Lung (tissue), 12 donors: Measurements from ENCODE around the gene ALDH4A1. TPM values are rescaled to one million over a fixed set of nuclear protein-coding genes. Genes with fewer than 3 reads are reported as not detected.

Experiments
- ATAC-seq: fragments of 200-7000 bp; cut with Tn5 transposase; one replicate; pipeline ENCODE4 v1.9.1; 2020; ENCODE audit warnings: moderate number of reproducible peaks; ENCODE audit not compliant: insufficient read depth, low FRiP score
- DNase-seq, 3 donors: peaks; one replicate each; pipeline ENCODE4 v3.0.0-alpha.2; 2013 to 2017
- H3K27ac ChIP-seq, 2 donors: one replicate each; pipeline ENCODE4 v1.5.1; 2013; ENCODE audit warnings: mild to moderate bottlenecking in 2 of 2, moderate library complexity in 2 of 2, control low read depth in 1 of 2, inconsistent platforms in 1 of 2, low read depth in 1 of 2, low read length in 1 of 2
- H3K27me3 ChIP-seq, 3 donors: one replicate each; pipeline ENCODE4 v1.5.1; 2013; ENCODE audit warnings: low read length in 2 of 3; ENCODE audit not compliant: control insufficient read depth in 3 of 3, insufficient read depth in 3 of 3
- H3K36me3 ChIP-seq, 4 donors: one replicate each; pipeline ENCODE4 v1.5.1; 2013; ENCODE audit warnings: low read length in 4 of 4, mild to moderate bottlenecking in 1 of 4, moderate library complexity in 1 of 4; ENCODE audit not compliant: control insufficient read depth in 4 of 4, insufficient read depth in 4 of 4
- H3K4me1 ChIP-seq, 5 donors: one replicate each; pipeline ENCODE4 v1.5.1; 2013; ENCODE audit warnings: low read length in 5 of 5, mild to moderate bottlenecking in 2 of 5, moderate library complexity in 1 of 5; ENCODE audit not compliant: control insufficient read depth in 5 of 5, insufficient read depth in 5 of 5
- H3K4me3 ChIP-seq: one replicate; pipeline ENCODE4 v1.5.1; 2013; ENCODE audit warnings: mild to moderate bottlenecking, control low read depth, moderate library complexity
- H3K9ac ChIP-seq, 2 donors: one replicate each; pipeline ENCODE4 v1.5.1; 2013; ENCODE audit warnings: low read length in 2 of 2, control low read depth in 1 of 2; ENCODE audit not compliant: insufficient read depth in 1 of 2
- H3K9me3 ChIP-seq, 4 donors: one replicate each; pipeline ENCODE4 v1.5.1; 2013; ENCODE audit warnings: low read length in 3 of 4, mild to moderate bottlenecking in 1 of 4, moderate library complexity in 1 of 4; ENCODE audit not compliant: control insufficient read depth in 4 of 4, insufficient read depth in 3 of 4
- CTCF ChIP-seq: IDR thresholded peaks from 2 replicates; pipeline ENCODE4 v1.5.1; 2012; ENCODE audit warnings: mild to moderate bottlenecking; ENCODE audit errors: control extremely low read depth, extremely low read depth
- WGBS, 2 donors: extraction: QIAGEN DNeasy Blood & Tissue Kit; methylation state at CpG; one replicate each; pipeline ENCODE4 v1.1.7; 2013; 5-methylcytosine and 5-hydroxymethylcytosine counted together
- polyA plus RNA-seq, 2 donors: library from polyadenylated mRNA; stranded (reverse); fragments of 200-250 nt; gene quantifications; one replicate each; pipeline ENCODE4 v1.2.1, GENCODE V29; 2013
- total RNA-seq, 2 donors: library from RNA; depleted of rRNA in 1 of 2; stranded (reverse); fragments of >200 nt in 1 of 2; gene quantifications; one replicate each; pipeline ENCODE4 v1.2.1, GENCODE V29; 2014 to 2021
- donor health status: control.
- donor health status: control.
- donor health status: Bipolar disorder and iron deficiency.
- donor health status: healthy.
- donor health status: DM: yes; HTN: yes; CAD: no.

Gene ALDH4A1
- total and polyA plus RNA-seq, 4 donors, result 6.4 to 16.3 (median 11.2) TPM

GRCh38 chr1:18921516-18922251 is 19.3 kb upstream of the ALDH4A1 start:
- 73 to 79% methylated on average over 17 of the region's 17 CpGs for WGBS, 2 donors

DNA sequence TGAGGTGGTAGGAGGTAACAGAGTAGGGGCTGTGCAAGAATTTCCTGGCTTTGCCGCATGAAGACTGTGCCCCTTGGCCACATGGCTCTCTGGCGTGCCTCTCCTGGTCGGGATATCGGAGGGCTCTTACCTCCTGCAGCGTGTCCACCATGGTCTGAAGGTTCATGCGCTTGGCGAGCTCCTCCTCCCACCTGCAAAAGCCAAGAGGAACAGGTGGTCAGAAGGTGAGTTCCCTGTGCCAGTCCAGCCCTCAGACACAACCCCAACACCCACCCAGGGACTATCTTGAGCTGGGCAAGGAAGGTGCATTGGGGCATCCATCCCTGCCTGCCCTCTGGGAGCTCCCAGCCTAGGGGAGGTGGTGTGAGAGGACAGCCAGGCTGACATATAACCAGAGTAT is 18.6 kb upstream of the ALDH4A1 start:
- Histone ChIP-seq H3K27me3 (no peaks in the 10 kb centered on the region), H3K27ac (no peak overlapping the region), H3K9ac (no peak overlapping the region), H3K4me3 (no peak overlapping the region), H3K36me3 (peaks cover 0 to 14% (median 7%) of the 10 kb centered on the region in 4 donors), H3K4me1 (peaks cover 0 to 31% (median 23%) of the 10 kb centered on the region in 5 donors), H3K9me3 (no peaks in the 10 kb centered on the region)
- ATAC-seq (no peak), DNase-seq (no peak)
- no peak for TF ChIP-seq CTCF
- 93 to 95% methylated on average over 7 of the region's 7 CpGs for WGBS, 2 donors

More at GRCh38 chr1:18921516-18922251, 19.3 kb upstream of the ALDH4A1 start:
- H3K4me1 ChIP-seq, result peaks cover 0 to 36% (median 24%) of the 10 kb centered on the region in 5 donors
- ATAC-seq (no peak), DNase-seq (peak in 1 of 3 donors; percentile 31)
- peak overlapping the region; percentile 72 to 77 for H3K27ac ChIP-seq
- H3K9me3 ChIP-seq, result no peaks in the 10 kb centered on the region
- no peak for TF ChIP-seq CTCF
- peaks cover 0 to 12% (median 7%) of the 10 kb centered on the region in 4 donors for H3K36me3 ChIP-seq
- no peaks in the 10 kb centered on the region for H3K27me3 ChIP-seq
- H3K4me3 ChIP-seq, result no peak overlapping the region
- peak overlapping the region; percentile 13 to 95 for H3K9ac ChIP-seq

DNA sequence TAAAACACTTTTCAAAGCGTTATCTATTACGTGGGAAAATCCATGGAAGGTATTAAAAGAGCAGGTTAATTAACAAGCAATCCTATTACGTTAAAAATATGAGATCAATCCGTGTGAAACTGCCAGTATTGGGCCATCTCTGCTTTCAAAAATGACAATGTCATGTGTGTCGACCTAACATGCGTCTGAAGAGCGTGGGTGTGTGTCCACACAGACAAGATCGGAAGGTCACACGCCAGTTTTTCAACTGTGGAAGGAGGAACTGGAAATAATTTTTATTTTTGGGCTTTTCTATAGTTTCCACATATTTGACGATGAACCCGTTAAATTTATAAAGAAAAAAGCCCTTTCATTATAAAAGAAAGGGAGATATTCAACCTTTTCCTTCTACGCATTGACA is 17.6 kb upstream of the ALDH4A1 start:
- no peak for DNase-seq
- H3K27me3 ChIP-seq, result no peaks in the 10 kb centered on the region
- TF ChIP-seq CTCF, result no peak
- no peak overlapping the region for H3K27ac ChIP-seq
- H3K9me3 ChIP-seq, result no peaks in the 10 kb centered on the region
- WGBS, 2 donors, result 87 to 90% methylated on average over 12 of the region's 12 CpGs
- peaks cover 0 to 14% (median 10%) of the 10 kb centered on the region in 4 donors for H3K36me3 ChIP-seq
- ATAC-seq, result no peak
- H3K9ac ChIP-seq, result no peak overlapping the region
- H3K4me3 ChIP-seq, result no peak overlapping the region
- H3K4me1 ChIP-seq, result peaks cover 0 to 30% (median 23%) of the 10 kb centered on the region in 5 donors
